Coronary artery (tissue), 2 donors: Measurements from ENCODE around the gene LYPD1.

ENCODE experiments used
- DNase-seq: peaks from one replicate; pipeline ENCODE4 v3.0.0-alpha.2; 2017; ENCODE audit warnings: low spot score
- H3K27ac ChIP-seq, 2 donors: fragments of 200-600 bp; sonication (generic); one replicate each; pipeline ENCODE4 v1.5.1; 2016 to 2019
- H3K4me3 ChIP-seq: fragments of 200-600 bp; sonication (generic); 2 replicates; pipeline ENCODE4 v1.5.1; 2016; ENCODE audit warnings: mild to moderate bottlenecking, moderate library complexity
- TF ChIP-seq, protein P1 (sequence below): fragments of 200-600 bp; sonication (generic); IDR thresholded peaks from one replicate; pipeline ENCODE4 v1.5.1; 2019; ENCODE audit warnings: antibody characterized with exemption

Gene LYPD1

DNA sequence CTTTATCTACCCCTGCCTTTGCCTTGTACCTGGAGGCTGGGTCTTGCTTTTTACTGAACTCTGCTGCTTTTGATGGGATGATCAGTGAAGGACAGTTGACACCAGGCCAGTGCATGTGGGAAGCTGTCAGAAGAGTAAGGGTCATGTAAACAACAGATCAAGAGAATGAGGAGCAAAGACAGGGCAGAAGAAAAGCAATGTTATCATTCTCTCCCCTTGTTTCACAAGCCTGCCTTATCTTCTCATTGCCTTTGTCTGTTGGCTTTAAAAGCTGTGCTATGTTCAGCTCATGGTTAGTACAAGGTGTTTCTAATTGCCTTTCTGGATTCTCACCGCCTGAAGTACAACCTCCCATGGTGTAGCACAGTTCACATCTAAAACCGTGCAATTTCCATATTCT is 27.6 kb downstream of the LYPD1 start:
- TF ChIP-seq, protein P1, sequence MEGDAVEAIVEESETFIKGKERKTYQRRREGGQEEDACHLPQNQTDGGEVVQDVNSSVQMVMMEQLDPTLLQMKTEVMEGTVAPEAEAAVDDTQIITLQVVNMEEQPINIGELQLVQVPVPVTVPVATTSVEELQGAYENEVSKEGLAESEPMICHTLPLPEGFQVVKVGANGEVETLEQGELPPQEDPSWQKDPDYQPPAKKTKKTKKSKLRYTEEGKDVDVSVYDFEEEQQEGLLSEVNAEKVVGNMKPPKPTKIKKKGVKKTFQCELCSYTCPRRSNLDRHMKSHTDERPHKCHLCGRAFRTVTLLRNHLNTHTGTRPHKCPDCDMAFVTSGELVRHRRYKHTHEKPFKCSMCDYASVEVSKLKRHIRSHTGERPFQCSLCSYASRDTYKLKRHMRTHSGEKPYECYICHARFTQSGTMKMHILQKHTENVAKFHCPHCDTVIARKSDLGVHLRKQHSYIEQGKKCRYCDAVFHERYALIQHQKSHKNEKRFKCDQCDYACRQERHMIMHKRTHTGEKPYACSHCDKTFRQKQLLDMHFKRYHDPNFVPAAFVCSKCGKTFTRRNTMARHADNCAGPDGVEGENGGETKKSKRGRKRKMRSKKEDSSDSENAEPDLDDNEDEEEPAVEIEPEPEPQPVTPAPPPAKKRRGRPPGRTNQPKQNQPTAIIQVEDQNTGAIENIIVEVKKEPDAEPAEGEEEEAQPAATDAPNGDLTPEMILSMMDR, result no peak

DNA sequence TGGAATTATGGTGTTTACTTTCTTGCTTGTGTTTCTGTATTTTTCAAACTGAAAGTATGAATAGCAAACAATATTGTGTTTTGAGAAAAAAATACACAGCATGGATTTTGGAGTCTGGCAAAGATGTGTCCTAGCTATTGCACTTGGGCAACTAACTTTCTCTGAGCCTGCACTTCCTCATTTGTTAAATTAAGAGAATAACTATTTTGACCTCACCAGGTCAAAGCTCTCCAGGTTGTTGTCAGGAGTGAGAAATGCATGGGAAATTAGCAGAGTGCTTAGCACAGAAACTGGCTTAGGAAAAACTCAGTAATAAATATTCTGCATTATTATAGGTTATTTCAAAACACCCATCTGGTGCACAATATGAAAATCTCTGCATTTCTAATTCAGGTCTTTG is 28.2 kb downstream of the LYPD1 start:
- H3K4me3 ChIP-seq, result no peak overlapping the region
- TF ChIP-seq, protein P1, result no peak
- no peak for DNase-seq
- H3K27ac ChIP-seq, result no peak overlapping the region

More for the DNA sequence above, 27.6 kb downstream of the LYPD1 start:
- Histone ChIP-seq H3K4me3 (no peak overlapping the region), H3K27ac (no peak overlapping the region)
- no peak for DNase-seq

DNA sequence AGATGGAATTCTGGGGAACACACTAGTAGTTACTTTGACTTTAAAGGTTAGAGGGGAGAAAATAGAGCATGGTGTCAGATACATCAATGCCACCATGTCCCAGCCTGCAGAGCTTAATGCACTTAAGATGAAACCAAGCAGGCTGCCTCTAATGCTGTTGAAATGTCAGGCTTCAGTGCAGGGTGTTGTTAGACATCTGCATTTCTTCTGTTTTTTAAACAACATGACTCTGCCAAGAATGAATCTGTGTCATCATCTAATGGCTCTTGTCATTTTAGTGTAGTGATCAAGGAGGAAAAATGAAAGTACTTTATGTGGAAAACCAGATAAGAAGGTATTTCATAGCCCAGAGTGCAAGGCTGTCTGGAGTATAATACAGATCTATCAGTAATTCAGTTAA is 29.9 kb downstream of the LYPD1 start:
- DNase-seq, result no peak
- Histone ChIP-seq H3K27ac (no peak overlapping the region), H3K4me3 (no peak overlapping the region)
- TF ChIP-seq, protein P1, result no peak

DNA sequence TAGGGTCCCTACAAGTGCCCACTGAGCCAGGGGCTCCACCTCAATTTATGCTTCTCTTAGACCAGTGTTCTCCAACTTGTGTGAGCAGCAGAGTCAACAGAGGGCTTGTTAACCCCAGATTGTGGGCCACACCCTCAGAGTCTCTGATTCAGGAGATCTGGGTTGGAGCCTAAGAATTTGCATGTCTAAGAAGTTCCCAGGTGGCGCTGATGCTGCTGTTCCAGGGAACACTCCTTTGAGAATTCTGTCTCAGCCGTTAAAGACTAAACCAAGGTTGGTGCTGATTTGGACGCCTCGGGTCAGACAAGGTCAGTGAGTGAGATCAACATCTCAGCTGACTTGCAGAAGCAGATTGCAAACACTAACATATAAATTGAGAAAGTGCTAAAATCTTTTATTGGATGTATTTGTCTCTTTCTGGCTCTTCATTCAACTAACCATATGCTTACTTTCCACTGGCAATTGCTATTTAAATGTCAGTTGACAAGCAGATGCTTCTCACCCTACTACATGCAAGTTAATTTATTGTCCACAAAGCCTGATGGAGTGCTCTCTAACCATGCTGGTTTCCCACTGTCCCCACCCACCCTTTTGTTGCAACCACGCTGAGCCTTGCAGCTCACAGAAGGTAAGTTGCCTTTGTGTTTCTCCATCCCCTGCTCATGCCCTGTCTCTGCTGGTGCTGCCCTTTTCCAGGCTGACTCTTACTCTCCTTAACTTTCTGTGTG is 31.5 kb downstream of the LYPD1 start:
- H3K27ac ChIP-seq, result no peak overlapping the region
- no peak for DNase-seq
- TF ChIP-seq, protein P1, result no peak

DNA sequence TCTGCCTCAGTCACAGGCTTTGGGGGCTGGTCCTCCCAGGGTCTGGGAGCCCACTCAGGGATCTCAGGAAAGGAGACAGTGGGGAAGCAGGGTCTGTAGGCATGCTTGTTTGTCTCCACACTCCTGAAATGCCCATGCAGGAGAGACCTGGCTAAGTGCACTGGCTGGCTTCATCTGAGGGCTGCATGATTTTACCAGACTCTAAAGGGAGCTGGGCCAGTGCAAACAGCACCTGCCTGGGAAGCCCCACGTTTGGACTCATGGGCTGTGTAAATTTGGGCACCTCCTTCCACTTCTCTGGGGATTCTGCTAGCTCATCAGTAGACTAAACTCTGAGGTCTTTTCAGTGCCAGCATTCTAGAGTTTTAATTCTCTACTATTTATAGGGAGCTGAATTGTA is 33.7 kb downstream of the LYPD1 start:
- TF ChIP-seq, protein P1, result no peak
- H3K27ac ChIP-seq, result no peak overlapping the region
- no peak overlapping the region for H3K4me3 ChIP-seq
- no peak for DNase-seq

More for the DNA sequence above, 31.5 kb downstream of the LYPD1 start:
- no peak overlapping the region for H3K4me3 ChIP-seq

DNA sequence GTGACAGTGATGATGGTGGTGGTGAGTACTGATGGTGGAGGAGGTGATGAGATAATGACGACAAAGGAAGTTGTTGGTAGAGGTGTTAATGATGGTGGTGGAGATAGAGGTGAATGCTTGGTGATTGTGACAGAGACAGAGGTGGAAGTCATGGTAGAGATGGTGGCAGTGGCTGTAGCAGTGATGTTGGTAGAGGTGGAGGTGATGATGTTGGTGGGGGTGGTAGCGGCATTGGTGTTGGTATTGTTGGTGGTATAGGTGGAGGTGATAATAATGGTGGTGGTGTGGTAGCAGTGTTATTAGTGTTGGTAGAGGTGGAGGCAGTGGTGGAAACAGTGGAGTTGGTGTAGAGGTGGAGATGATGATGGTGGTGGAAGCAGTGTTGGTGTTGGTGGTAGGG is 36.4 kb downstream of the LYPD1 start:
- no peak overlapping the region for H3K27ac ChIP-seq
- H3K4me3 ChIP-seq, result no peak overlapping the region
- TF ChIP-seq, protein P1, result no peak
- DNase-seq, result no peak

DNA sequence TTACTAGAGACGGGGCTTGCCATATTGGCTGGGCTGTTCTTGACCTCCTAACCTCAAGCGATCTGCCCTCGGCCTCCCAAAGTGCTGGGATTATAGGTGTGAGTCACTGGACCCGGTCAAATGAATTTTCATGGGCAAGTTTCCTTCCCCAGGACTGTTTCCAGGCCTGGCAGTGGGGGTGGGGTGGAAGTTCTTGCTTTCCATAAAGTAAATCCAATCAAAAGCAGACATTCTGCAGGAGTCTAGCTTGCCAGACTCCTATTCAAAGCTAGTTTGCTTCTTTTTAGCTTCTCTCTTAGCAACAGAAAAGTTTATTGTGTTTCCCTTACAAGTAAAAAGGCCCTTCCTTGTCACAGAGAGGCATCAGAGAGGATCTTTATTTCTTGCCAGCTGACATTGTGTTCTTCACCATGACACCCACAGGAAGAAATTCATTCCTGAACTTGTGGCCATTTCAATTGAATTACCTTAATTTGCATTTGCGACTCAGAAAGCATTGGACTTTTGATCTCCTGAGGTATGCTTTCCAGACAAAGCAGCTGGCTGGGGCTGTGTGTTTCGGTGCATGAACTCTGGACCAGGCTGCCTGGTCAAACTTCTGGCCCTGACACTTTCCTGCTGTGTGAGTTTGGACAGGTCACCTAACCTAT is 37.9 kb downstream of the LYPD1 start:
- Histone ChIP-seq H3K27ac (no peak overlapping the region), H3K4me3 (no peak overlapping the region)
- DNase-seq, result no peak
- TF ChIP-seq, protein P1, result no peak
